ENCODE results near the gene PGAM1.
"Not testable (repeated sequence)": the region's sequence is repeated elsewhere in the genome, so short reads cannot be mapped to it uniquely, and the experiment has no call there.

The PGAM1 gene

DNA sequence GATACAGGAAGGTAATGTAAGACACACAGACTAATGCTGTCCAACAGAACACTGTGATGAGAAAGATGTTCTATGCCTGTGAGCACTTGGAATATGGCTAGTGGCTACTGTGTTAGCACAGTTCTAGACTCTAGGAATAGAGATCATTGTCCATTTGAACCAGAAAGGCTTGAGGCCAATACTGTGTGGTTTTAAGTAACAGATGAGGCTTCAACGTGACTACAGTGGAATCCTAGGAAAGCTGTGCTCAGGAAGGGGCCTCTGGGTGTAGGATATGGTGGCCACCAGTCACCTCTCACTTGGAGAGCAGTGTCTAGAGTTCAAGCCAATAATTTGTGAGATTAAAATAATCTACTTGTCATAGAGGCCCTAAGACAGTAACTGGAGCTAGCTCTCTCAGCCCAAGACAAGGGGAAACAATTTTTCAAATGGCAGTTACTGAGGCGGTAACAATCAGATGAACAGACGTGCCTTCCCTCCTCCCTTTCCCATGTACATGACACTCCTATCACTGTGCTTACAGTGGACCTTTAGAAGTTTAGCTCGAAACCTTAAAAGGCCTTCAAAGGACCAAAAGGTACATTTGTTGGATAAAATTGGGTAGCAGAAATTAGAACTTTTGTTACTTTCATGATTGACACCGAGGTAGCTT, 30.2 kb downstream of the PGAM1 start:
- no peak overlapping the region for H3K4me3 ChIP-seq (ENCODE audit: low read length)
- no peak overlapping the region for H3K27ac ChIP-seq (ENCODE audit: low read length)
- no CpG with 5 or more reads among the region's 5 CpGs for WGBS (ENCODE audit: insufficient coverage, insufficient read length)
- DNase-seq (ENCODE audit: low read depth, low spot score): no peak
- H3K4me1 ChIP-seq (ENCODE audit: control insufficient read depth, insufficient read depth, low read length): no peaks in the 10 kb centered on the region
- no peaks in the 10 kb centered on the region for H3K27me3 ChIP-seq (ENCODE audit: control insufficient read depth, insufficient read depth, low read length)
- no peaks in the 10 kb centered on the region for H3K9me3 ChIP-seq (ENCODE audit: control insufficient read depth, insufficient read depth, low read length)
- peaks cover 35% of the 10 kb centered on the region for H3K36me3 ChIP-seq (ENCODE audit: control insufficient read depth, insufficient read depth, low read length)

DNA sequence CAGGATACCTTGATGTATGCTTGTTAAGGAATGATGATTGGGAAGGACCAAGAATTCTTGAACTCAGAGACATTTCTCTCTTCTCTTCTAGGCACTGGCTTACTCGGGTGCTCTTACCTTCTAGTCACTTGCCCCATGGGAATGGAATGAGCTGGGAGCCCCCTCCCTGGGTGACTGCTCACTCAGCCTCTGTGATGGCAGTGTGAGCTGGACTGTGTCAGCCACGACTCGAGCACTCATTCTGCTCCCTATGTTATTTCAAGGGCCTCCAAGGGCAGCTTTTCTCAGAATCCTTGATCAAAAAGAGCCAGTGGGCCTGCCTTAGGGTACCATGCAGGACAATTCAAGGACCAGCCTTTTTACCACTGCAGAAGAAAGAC, 30.7 kb downstream of the PGAM1 start:
- Histone ChIP-seq H3K4me1 (ENCODE audit: control insufficient read depth, insufficient read depth, low read length) (no peaks in the 10 kb centered on the region), H3K27me3 (ENCODE audit: control insufficient read depth, insufficient read depth, low read length) (no peaks in the 10 kb centered on the region), H3K4me3 (ENCODE audit: low read length) (no peak overlapping the region), H3K36me3 (ENCODE audit: control insufficient read depth, insufficient read depth, low read length) (peaks cover 40% of the 10 kb centered on the region), H3K27ac (ENCODE audit: low read length) (no peak overlapping the region), H3K9me3 (ENCODE audit: control insufficient read depth, insufficient read depth, low read length) (no peaks in the 10 kb centered on the region)
- no CpG with 5 or more reads among the region's 3 CpGs for WGBS (ENCODE audit: insufficient coverage, insufficient read length)
- DNase-seq (ENCODE audit: low read depth, low spot score): no peak

DNA sequence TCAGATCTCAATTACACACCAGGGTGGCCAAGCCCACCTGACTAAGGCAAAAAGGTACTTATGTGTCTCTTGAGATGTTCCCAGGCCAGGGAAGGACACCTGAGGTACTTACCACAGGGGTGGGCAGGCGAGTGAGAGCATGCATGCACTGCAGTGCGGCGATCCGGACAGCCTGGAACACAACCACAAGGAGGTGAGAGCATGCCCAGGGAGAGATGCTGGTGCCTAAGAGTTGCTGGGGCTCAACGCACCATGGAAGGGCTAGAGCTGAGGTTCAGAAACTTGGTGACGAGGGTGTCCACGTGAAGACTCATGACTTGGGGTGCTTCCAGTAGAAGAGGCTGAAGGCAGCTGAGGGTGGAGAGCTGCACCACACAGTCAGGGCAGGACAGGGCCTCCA, 33.1 kb downstream of the PGAM1 start:
- no CpG with 5 or more reads among the region's 7 CpGs for WGBS (ENCODE audit: insufficient coverage, insufficient read length)
- no peaks in the 10 kb centered on the region for H3K9me3 ChIP-seq (ENCODE audit: control insufficient read depth, insufficient read depth, low read length)
- H3K4me1 ChIP-seq (ENCODE audit: control insufficient read depth, insufficient read depth, low read length): no peaks in the 10 kb centered on the region
- DNase-seq (ENCODE audit: low read depth, low spot score): no peak
- H3K36me3 ChIP-seq (ENCODE audit: control insufficient read depth, insufficient read depth, low read length): peaks cover 51% of the 10 kb centered on the region
- H3K4me3 ChIP-seq (ENCODE audit: low read length): no peak overlapping the region
- no peaks in the 10 kb centered on the region for H3K27me3 ChIP-seq (ENCODE audit: control insufficient read depth, insufficient read depth, low read length)
- H3K27ac ChIP-seq (ENCODE audit: low read length): no peak overlapping the region

DNA sequence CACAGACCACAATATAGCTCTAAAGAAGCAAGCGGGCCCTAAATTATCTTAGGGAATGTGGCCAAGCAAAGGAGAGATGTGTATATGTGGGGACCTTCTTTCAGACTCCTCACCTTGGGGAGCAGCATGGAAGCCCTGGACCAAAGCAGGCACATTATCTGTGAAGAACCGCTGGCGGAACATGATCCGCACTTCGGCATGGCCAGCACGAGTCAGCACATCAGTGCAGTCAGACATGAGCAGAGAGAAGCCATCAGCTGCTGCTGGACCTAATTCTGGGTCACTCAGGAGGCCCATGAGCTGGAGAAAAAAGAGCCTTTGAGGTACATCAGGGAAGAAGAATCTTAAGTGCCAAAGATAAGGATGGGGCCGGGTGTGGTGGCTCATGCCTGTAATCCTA, 33.9 kb downstream of the PGAM1 start:
- Histone ChIP-seq H3K36me3 (ENCODE audit: control insufficient read depth, insufficient read depth, low read length) (peaks cover 51% of the 10 kb centered on the region), H3K4me3 (ENCODE audit: low read length) (no peak overlapping the region), H3K4me1 (ENCODE audit: control insufficient read depth, insufficient read depth, low read length) (no peaks in the 10 kb centered on the region), H3K9me3 (ENCODE audit: control insufficient read depth, insufficient read depth, low read length) (no peaks in the 10 kb centered on the region), H3K27me3 (ENCODE audit: control insufficient read depth, insufficient read depth, low read length) (no peaks in the 10 kb centered on the region), H3K27ac (ENCODE audit: low read length) (no peak overlapping the region)
- no peak for DNase-seq (ENCODE audit: low read depth, low spot score)
- no CpG with 5 or more reads among the region's 7 CpGs for WGBS (ENCODE audit: insufficient coverage, insufficient read length)

DNA sequence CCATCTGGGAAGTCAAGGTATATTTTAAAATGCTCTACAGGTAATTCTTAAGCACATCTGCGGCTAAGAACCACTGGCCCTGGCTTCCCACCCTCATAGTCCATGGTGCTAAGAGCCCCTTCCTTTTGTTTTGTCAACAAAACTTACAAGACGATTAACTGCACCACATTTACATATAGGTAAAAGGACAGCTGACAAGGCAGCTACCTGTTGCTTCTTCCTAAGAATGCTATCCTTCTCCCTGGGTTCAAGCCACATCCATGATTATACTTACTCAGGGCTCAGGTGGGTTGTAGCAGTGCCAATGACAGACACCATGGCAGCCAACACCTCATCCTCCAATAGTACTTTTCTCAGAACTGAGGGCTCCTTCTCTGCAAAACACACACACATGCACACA, 36.3 kb downstream of the PGAM1 start:
- Histone ChIP-seq H3K4me1 (ENCODE audit: control insufficient read depth, insufficient read depth, low read length) (no peaks in the 10 kb centered on the region), H3K27me3 (ENCODE audit: control insufficient read depth, insufficient read depth, low read length) (no peaks in the 10 kb centered on the region), H3K9me3 (ENCODE audit: control insufficient read depth, insufficient read depth, low read length) (no peaks in the 10 kb centered on the region), H3K27ac (ENCODE audit: low read length) (no peak overlapping the region), H3K4me3 (ENCODE audit: low read length) (no peak overlapping the region), H3K36me3 (ENCODE audit: control insufficient read depth, insufficient read depth, low read length) (peaks cover 62% of the 10 kb centered on the region)
- no CpG with 5 or more reads among the region's 2 CpGs for WGBS (ENCODE audit: insufficient coverage, insufficient read length)
- no peak for DNase-seq (ENCODE audit: low read depth, low spot score)

DNA sequence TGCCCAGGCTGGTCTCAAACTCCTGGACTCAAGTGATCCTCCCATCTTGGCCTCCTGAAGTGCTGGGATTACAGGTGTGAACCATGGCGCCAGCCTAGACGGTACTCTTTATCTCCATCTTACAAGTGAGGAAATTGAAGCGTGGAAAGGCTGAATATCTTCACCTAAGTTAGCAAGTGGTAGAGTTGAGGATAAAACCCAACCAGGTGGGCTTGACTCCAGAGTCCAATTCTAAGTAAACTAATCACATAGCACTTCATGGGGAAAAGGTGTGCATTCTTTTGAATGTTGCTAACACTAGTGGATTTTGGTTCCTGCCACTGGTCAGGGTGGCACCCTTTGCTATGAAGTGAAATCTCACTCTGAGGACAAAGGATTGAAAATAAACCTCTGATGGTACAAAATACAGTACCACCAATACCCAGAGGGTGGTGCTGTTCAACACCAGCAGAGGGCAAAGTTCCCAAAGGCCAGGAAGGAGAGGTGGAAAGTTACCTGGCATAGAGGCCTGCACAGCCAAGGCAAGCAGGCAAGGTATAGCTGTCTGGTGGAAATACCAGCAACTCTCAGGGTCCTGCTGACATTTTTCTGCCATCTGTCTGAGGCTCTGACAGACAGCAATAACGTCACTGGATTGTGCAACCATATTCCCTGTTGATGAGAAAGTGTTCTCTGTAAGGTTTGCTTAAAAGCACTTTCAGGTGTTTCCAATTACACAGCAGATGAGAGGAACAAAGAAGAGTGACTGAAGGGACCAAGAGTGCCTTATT, 37.6 kb downstream of the PGAM1 start:
- Histone ChIP-seq H3K9me3 (ENCODE audit: control insufficient read depth, insufficient read depth, low read length) (no peaks in the 10 kb centered on the region), H3K4me3 (ENCODE audit: low read length) (no peak overlapping the region), H3K4me1 (ENCODE audit: control insufficient read depth, insufficient read depth, low read length) (no peaks in the 10 kb centered on the region), H3K36me3 (ENCODE audit: control insufficient read depth, insufficient read depth, low read length) (peaks cover 65% of the 10 kb centered on the region), H3K27ac (ENCODE audit: low read length) (no peak overlapping the region), H3K27me3 (ENCODE audit: control insufficient read depth, insufficient read depth, low read length) (no peaks in the 10 kb centered on the region)
- no CpG with 5 or more reads among the region's 4 CpGs for WGBS (ENCODE audit: insufficient coverage, insufficient read length)
- DNase-seq (ENCODE audit: low read depth, low spot score): peak; percentile 64

DNA sequence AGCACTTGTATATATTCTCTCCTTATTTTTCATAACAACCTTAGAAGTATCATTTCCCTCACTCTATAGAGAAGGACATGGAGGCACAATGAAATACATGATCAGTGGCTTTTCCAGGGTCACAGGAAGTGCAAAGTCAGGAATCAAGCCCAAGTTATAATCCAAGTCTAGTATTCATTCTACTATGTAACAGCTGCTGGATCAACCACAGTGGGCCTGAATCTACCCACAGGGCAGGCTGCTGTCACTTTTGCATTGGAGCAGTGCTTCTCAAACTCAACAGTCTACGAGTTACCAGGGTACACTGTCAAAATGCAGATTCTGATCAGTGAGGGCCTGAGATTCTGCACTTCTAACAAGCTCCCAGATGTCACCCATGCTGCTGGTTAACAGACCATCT, 38.2 kb downstream of the PGAM1 start:
- H3K27me3 ChIP-seq (ENCODE audit: control insufficient read depth, insufficient read depth, low read length): no peaks in the 10 kb centered on the region
- no peak for DNase-seq (ENCODE audit: low read depth, low spot score)
- no peaks in the 10 kb centered on the region for H3K9me3 ChIP-seq (ENCODE audit: control insufficient read depth, insufficient read depth, low read length)
- no peak overlapping the region for H3K4me3 ChIP-seq (ENCODE audit: low read length)
- peaks cover 63% of the 10 kb centered on the region for H3K36me3 ChIP-seq (ENCODE audit: control insufficient read depth, insufficient read depth, low read length)
- H3K27ac ChIP-seq (ENCODE audit: low read length): no peak overlapping the region
- no peaks in the 10 kb centered on the region for H3K4me1 ChIP-seq (ENCODE audit: control insufficient read depth, insufficient read depth, low read length)
- no CpG with 5 or more reads among the region's 1 CpG for WGBS (ENCODE audit: insufficient coverage, insufficient read length)

DNA sequence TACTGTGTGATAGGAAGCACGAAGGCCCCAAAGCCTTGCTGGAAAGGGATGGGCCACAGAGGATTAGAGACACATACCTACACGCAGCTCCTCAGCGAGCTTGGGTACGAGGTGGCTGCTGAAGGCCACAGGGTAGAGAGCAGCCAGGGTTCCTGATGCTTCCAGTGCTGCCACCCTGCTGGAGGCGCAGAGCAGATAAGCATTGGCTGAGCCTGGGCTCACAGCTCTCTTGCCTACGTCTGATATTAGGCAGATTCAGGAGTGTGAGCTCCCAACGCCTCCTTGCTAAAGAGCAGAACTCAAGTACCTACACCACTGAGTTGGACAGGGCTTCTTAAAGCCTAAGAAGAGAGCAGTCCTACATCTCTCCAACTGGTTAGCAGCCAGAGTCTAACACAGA, 40.0 kb downstream of the PGAM1 start:
- no peak for DNase-seq (ENCODE audit: low read depth, low spot score)
- Histone ChIP-seq H3K27me3 (ENCODE audit: control insufficient read depth, insufficient read depth, low read length) (no peaks in the 10 kb centered on the region), H3K9me3 (ENCODE audit: control insufficient read depth, insufficient read depth, low read length) (no peaks in the 10 kb centered on the region), H3K4me1 (ENCODE audit: control insufficient read depth, insufficient read depth, low read length) (no peaks in the 10 kb centered on the region), H3K36me3 (ENCODE audit: control insufficient read depth, insufficient read depth, low read length) (peaks cover 62% of the 10 kb centered on the region), H3K27ac (ENCODE audit: low read length) (no peak overlapping the region), H3K4me3 (ENCODE audit: low read length) (no peak overlapping the region)
- WGBS (ENCODE audit: insufficient coverage, insufficient read length): no CpG with 5 or more reads among the region's 7 CpGs

DNA sequence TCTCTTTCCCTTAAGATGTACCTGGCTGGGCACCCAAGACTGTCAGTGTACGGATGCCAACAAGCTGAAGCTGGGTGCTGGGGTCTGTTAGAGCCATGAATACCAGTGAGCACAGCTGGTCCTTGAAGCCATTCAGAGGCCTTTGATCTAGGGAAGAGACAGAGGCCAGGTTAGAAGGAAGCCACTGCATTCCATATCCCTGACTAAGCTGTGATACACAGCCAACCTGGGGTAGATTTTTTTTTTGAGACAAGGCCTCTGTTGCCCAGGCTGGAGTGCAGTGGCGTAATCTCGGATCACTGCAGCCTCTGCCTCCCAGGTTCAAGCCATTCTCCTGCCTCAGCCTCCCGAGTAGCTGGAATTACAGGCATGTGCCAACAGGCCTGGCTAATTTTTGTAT, 40.8 kb downstream of the PGAM1 start:
- Histone ChIP-seq H3K4me1 (ENCODE audit: control insufficient read depth, insufficient read depth, low read length) (no peaks in the 10 kb centered on the region), H3K4me3 (ENCODE audit: low read length) (no peak overlapping the region), H3K27me3 (ENCODE audit: control insufficient read depth, insufficient read depth, low read length) (no peaks in the 10 kb centered on the region), H3K36me3 (ENCODE audit: control insufficient read depth, insufficient read depth, low read length) (peaks cover 54% of the 10 kb centered on the region), H3K27ac (ENCODE audit: low read length) (no peak overlapping the region), H3K9me3 (ENCODE audit: control insufficient read depth, insufficient read depth, low read length) (no peaks in the 10 kb centered on the region)
- no CpG with 5 or more reads among the region's 4 CpGs for WGBS (ENCODE audit: insufficient coverage, insufficient read length)
- DNase-seq (ENCODE audit: low read depth, low spot score): no peak

DNA sequence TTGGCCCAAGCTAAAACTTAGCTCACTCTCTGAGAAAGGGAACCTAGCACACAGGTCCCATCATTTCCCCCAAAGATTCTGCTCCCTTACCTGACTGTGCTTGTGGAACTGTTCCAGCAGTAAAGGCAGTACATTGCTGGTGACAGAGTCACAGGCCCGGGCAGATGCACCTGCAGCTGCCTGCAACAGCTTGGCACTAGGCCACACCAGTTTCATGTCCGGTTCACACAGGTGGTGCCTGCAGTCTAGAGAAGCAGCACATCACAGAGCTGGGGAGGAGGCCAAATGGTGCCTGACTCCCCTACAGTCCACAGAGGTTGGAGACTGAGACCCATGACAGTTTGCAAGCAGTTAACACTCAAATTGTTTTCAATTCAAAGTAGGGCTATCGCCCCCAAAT, 42.2 kb downstream of the PGAM1 start:
- Histone ChIP-seq H3K36me3 (ENCODE audit: control insufficient read depth, insufficient read depth, low read length) (peaks cover 43% of the 10 kb centered on the region), H3K4me3 (ENCODE audit: low read length) (no peak overlapping the region), H3K27me3 (ENCODE audit: control insufficient read depth, insufficient read depth, low read length) (no peaks in the 10 kb centered on the region), H3K27ac (ENCODE audit: low read length) (no peak overlapping the region), H3K9me3 (ENCODE audit: control insufficient read depth, insufficient read depth, low read length) (no peaks in the 10 kb centered on the region), H3K4me1 (ENCODE audit: control insufficient read depth, insufficient read depth, low read length) (no peaks in the 10 kb centered on the region)
- DNase-seq (ENCODE audit: low read depth, low spot score): no peak
- WGBS (ENCODE audit: insufficient coverage, insufficient read length): no CpG with 5 or more reads among the region's 3 CpGs

DNA sequence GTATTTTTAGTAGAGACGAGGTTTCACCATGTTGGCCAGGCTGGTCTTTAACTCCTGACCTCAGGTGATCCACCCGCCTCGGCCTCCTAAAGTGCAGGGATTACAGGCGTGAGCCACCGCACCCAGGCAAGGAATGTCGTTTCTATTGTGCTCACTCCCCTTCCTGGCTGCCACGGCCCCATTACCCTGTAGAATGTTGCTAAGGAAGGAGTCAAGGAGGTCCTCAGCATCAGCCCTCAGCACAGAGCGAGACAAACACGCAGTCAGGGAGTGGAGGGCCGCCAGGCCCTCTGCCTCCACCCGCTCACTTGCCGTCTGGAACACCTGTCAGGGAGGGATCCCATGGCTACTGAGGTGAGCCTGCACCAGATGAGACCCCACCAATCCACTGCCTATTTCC, 42.8 kb downstream of the PGAM1 start:
- DNase-seq (ENCODE audit: low read depth, low spot score); H3K4me3 ChIP-seq (ENCODE audit: low read length); H3K27me3 ChIP-seq (ENCODE audit: control insufficient read depth, insufficient read depth, low read length); H3K9me3 ChIP-seq (ENCODE audit: control insufficient read depth, insufficient read depth, low read length); H3K4me1 ChIP-seq (ENCODE audit: control insufficient read depth, insufficient read depth, low read length); H3K27ac ChIP-seq (ENCODE audit: low read length): not testable (repeated sequence)
- H3K36me3 ChIP-seq (ENCODE audit: control insufficient read depth, insufficient read depth, low read length): peaks cover 43% of the 10 kb centered on the region
- WGBS (ENCODE audit: insufficient coverage, insufficient read length): no CpG with 5 or more reads among the region's 12 CpGs

All from iPS DF 6.9 (cell line).